Measurements from ENCODE around the gene AGO3.
"Not testable (repeated sequence)": the region's sequence is repeated elsewhere in the genome, so short reads cannot be mapped to it uniquely, and the experiment has no call there.

Gene AGO3

DNA sequence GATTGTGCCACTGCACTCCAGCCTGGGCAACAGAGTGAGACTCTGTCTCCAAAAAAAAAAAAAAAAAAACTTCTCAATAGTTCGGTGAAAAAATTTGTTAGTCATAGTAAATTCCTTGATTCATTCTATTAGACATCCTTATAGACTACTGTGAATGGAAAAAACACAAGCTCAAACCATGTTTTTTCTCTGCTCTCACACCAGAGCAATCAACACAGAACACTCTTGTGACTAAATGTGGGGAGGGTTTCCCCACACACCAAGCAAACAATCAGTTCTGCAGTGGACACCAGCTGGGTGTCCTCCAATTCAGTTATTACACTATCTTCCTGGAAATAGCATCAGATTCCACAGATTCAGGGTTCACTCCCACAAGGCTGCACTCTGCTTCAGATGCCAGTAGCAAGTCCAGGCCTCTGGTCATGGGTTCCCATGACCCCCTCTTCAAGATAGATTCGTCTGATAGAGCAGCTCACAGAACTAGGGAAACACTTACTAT is 83.9 kb downstream of the AGO3 start:
- DNase-seq: no peak

DNA sequence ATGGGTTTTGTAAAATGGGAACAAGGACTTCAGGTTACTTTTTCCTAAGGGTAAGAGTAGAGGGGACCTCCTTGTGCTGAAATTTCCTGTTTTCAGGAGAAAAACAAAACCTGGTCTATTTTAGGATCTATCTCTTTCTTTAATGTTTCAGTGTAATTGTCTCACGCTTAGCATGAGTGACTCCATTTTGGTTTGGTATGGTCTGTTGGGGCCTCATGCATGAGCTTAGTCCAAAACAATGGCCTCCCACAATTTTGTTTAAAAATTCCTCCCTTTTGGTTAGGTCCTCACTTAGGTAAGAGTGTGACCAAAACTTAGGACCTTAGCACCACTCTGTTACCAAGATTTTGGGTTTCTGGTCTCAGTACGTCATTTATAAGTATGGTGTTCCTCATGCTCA is 85.8 kb downstream of the AGO3 start:
- DNase-seq: no peak

DNA sequence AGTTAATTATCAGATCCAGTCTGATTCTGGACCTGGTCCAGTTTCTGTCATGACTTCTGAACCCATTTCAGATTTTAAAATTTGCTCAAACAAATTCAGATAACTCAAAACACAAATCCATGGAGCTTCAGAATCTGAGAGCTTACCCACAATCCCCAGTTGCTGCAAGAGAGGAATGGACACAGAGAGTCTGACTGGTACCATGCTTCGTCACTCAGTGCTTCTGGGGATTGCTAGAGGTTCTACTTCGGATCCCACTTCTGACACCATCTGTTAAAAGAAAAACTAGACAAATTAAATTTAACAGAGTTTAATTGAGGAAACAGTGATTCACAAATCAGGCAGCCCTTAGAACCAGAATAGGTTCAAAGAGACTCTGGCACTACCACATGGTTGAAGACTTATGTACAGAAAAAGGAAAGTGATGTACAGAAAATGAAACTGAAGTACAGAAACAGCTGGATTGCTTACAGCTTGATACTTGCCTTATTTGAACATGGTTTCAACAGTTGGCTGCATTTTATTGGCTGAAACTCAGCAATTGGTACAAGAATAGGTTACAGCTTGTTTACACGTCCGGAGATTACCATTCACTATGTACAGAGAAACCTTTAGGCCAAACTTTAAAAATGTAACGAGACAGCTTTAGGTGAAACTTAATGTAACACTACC is 92.3 kb downstream of the AGO3 start:
- DNase-seq: no peak

DNA sequence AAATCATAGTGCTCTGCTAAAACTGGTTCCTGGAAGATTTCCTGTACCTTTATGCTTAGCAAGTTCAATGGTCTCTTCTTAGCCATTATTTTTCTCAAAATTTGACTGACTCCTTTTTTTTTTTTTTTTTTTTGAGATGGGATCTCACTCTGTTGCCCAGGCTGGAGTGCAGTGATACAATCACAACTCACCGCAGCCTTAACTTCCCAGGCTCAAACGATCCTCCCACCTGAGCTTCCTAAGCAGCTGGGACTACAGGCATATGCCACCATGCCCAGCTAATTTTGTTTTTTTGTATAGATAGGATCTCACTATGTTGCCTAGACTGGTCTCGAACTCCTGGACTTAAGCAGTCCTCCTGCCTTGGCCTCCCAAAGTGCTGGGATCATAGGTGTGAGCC is 93.1 kb downstream of the AGO3 start:
- not testable (repeated sequence) for DNase-seq

DNA sequence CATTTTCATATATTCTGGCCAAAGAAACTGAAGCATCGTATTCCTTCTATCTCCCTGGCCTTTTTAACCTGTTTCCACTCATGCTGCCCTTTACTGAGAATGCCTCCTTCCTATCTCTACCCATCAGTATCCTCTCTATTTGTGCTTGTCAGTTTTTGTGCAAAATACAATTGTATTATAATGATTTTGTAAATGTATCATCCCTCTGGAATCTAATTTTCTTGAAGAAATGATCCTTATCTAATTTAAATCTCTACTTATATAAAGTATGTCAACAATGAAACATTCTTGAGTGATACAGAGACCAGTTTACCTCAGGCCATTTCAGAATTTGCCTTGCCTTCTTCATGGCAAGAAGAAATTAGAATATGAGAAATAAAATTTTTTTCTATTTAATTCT is 93.9 kb downstream of the AGO3 start:
- no peak for DNase-seq

DNA sequence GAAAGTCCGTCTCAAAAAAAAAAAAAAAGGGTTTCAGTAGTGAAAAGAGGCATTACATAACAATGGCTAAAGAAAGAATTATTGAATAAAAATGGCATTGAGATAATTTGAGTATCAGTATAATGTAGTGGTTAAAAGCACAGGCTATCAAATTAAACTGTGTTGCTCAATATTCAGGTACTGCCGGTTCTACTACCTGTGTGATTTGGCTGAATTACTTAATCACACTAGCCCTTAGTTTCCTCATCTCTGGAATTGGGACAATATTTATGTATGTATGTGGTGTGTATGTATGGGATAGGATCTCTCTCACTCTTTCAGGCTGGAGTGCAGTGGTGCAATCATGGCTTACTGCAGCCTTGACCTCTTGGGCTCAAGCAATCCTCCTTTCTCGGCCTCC is 96.9 kb downstream of the AGO3 start:
- no peak for DNase-seq

DNA sequence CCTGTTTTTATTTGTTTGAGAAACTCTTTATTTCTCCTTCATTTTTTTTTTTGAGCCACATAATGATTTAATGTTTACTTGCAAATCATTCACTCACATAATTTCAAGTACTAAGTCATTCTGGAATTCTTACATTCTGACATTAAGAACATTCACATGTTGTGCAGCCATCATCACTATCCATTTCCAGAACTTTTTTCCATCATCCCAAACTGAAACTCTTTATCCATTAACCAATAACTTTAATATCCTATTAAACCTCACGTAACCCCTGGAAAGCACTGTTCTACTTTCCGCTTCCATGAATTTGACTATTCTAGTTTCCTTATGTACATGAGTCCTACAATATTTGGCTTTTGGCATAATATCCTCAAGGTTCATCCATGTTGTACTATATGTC is 100.5 kb downstream of the AGO3 start:
- DNase-seq: no peak

DNA sequence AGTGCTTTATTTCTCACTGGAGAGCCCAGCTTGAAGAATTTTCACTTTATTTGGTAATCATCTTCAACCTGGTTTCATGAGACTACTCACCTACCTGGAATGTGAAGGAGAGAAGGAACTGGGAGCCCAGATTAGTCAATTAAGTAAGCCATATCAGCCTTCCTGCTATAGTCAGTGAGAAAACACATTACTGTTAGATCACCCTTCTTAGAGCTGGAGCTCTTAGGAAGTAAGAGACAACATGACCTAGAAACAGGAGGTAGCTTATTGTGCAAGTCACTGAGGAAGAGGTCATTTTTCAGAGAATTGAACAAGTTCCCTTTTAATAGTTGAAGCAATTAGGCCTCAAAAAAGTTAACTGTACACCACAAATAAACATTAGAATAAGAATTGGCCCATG is 103.8 kb downstream of the AGO3 start:
- DNase-seq: no peak

DNA sequence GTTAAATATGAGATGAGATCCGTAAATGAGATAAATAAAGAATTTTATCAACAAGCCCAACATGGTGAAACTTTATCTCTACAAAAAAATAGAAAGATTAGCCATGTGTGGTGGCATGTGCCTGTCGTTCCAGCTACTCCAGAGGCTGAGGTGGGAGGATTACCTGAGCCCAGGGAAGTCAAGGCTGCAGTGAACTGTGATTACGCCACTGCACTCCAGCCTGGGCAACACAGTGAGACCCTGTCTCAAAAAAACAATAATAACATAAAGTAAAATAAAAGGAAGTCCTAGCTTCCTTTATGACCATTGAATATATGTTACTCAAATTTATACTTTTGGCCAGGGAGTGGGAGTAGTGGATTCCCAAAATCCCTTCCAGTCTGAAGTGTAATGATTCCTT is 104.2 kb downstream of the AGO3 start:
- no peak for DNase-seq

DNA sequence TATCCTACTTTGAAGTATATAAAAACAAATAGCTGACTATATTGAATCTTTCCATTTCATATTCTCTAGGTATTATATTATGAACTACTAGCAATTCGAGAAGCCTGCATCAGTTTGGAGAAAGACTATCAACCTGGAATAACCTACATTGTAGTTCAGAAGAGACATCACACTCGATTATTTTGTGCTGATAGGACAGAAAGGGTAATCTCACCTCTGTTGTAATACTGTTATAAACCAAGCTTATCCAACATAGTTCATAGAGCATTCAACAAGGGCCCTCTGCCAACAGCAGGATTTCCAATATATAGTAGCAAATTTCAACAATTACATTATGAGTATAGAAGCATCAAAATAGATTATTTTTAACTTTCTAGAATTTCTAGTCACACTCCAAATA is 109.3 kb downstream of the AGO3 start:
- DNase-seq: no peak

DNA sequence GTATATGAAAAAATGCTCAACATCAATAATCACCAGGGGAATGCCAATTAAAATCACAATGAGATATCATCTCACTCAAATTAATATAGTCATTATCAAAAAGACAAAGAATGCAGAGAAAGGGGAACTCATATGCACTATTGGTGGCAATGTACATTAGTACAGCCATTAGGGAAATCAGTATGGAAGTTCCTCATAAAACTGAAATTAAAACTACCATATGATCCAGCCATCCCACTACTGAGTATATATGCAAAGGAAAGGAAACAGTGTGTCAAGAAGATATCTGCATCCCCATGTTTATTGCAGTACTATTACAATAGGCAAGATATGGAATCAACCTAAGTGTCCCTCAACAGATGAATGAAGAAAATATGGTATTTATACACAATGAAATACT is 120.9 kb downstream of the AGO3 start:
- no peak for DNase-seq

DNA sequence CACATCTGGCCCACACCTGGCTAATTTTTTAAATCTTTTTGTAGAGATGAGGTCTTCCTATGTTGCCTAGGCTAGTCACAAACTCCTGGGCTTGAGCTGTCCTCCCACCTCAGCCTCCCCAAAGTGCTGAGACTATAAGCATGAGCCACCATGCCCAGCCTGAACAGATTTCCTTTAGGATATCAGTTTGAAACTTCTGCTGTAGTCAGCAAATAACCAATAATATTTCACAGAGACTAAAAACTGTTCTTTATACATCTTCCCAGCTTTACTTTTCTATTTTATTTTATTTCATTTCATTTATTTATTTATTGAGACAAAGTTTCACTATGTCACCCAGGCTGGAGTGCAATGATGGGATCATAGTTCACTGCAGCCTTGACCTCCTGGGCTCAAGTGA is 123.1 kb downstream of the AGO3 start:
- no peak for DNase-seq

DNA sequence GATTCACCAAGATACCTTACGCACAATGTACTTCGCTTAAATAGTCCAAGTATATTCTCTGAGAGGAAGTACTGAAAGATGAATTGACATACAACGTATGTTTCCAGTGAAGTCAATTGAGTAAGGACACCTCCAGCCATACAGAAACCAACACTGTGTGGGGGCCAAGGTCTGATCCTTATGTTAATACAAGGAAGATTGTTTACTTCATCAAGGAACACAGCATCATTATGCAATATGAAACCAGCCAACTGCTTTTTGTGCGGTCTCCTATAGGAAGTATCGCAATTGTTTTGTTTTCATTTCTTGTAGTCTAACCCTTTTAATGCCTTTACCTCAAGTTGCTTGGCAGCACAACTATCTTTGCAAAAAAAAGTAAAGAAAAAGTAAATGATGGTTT is 124.8 kb downstream of the AGO3 start:
- no peak for DNase-seq

DNA sequence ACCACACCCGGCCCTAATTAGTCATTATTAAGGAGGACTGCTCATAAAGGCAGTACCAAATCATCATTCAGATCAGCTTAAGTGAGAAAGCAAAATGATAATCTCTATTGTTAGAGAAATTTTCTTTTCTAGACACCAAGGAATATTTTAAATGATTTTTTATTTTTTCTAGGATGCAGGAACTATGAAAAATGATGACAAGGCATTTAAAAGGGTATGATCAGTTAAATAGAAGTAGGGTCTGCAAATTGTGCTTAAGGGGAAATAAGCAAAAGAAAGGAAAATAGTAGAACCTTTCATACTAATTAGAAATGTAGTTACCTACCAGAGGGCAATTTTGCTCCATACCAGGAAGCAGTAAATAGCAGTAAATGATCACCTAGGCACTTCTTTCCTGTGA is 131.4 kb downstream of the AGO3 start:
- DNase-seq: no peak

DNA sequence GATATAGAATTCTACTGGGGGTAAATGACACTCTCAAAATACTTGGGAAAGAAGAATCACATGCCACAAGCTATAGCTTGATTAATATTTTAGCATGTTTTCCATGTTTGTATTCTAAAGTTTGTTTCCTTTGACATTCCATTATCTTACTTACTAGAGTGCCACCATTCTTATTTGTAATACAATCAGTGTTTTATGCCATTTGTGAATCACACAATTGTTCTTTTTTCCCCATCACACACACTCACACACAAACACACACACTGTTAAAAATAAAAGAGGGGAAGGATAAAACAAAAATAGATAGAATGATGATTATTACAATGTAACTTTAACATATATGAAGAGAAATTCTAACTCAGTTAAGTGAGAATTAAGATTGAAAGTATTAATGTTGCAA is 137.0 kb downstream of the AGO3 start:
- no peak for DNase-seq

DNA sequence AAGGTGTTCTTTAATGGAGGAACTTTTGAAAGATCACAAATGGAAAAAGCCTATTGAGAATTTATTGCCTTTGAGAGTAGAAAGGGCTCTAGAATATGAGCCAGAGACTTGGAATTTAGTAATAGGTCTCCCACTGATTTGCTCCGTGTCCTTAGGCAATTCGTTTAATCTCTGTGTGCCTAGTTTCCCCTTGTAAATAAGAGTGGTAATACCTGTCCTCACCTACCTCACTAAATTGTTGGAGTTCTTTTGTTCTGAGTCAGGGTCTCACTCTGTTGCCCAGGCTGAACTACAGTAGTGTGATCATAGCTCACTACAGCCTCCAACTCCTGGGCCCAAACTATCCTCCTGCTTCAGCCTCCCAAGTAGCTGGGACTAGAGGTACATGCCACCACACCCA is 138.0 kb downstream of the AGO3 start:
- DNase-seq: no peak

DNA sequence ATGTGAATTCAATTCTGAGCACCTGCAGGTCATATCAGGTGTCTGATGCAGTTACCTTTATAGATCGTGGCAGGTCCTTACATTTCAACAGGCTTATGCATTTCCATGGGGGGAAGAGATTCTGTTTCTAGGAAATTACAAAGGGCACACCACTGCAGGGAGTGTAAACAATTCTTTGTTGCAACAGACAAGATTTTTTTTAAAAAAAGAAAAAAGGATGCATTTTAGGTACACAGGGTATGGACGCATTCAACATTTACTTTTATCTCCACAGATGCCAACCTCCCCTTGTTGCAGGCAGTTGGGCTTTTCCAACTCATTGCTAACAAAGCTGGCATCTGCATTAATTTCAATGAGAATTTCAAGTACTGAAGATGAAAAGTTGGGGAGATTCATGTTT is 139.4 kb downstream of the AGO3 start:
- no peak for DNase-seq

DNA sequence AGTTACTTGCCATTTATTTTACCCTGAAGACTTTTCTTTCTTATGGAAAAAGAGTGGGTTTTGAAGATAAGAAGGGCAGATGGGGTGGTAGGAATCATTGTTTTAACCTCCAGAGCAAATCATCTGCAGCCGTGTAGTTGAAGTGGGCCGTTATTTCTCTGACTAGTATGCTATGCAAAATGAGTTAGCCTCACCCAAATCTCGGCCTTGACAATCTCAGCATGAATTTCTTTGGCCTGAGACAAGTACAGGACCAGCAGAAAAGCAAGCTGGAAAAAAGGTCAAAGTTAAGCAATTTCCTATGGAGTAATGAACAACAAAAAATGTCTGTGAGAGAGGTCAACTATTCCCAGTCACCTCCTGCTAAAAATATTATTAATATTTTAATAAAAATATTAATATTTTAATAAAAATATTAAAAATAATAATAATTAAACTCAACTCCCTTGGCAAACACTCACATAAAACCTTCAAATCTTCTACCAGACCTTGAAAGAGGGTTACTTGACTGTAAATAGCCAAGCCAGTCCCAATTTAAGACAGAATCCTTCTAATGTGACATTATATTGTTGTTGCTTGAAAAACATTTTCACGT is 146.2 kb downstream of the AGO3 start:
- no peak for DNase-seq

DNA sequence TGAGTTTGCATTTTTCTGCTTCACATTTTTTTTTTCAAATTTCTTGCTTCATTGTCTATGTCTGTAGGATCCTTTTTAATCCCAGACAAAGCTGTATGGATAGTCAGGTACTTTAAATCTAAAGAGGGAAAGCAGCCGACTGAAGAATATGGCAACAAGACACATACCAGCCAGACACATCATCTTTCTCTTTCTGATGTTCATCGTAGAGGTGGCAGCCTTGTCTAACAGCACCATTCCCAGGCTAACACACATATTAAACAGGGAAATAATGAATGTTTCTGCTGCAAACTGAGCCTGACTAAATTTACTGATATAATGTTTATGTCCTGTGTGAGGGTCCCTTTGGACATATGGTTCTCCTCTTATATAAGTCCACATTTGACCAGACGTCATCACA is 149.3 kb downstream of the AGO3 start:
- no peak for DNase-seq

DNA sequence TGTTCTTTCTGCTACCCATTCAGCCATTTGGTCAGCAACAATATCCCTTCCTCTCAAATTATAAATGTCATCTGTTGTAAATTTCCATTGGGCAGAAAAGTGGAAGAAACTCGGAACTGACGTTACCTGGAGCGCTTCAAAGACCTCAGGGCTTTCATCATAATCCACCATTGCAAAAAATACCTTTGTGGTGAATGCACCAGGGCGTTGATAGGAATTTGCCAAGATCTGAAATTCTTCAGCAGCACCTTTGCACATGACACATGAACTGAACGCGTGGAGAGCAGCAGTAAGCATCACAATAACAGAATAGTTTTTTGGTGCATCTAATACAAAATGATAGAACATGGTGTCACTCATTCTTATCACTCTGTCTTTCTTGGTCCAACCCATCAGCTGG is 149.9 kb downstream of the AGO3 start:
- DNase-seq: no peak

DNA sequence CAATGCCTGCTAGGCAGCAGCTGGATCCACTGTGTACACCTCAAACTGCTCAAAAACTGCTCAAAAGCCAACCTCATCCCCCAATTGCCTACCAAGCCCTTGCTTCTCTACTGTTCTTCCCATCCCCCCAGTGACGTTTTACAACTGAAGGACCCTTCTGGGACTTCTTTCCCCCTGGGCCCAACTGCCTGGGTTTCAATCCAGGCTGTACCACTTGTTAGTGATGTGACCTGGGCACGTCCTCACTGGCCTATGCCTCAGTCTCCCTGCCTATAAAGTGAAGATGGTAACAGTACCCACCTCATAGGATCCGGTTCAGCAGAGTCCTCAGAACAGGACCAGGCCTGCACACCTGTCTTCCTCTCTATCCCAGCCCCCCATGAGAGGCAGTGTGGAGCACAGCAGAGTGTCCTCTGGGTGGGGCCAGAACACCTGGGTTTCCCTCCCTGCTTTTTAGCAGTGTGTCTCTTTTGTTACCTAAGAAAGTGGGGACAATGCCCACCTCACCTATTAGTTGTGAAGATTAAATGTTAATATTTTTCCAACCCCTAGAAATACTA is 151.1 kb downstream of the AGO3 start:
- DNase-seq: no peak

DNA sequence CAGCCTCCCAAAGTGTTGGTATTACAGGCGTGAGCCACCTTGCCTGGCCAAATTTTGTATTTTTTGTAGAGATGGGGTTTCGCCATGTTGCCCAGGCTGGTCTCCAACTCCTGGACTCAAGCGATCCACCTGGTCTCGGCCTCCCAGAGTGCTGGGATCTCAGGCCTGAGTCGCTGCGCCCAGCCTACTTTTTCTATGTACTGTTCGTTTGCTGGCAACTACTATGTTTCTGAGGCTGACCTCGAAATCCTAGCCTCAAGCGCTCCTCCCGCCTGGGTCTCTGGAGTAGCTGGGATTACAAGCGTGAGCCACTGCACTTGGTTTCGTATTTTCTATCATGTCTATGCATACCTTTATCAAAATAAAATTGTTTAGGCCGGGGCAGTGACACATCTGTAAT is 152.3 kb downstream of the AGO3 start:
- no peak for DNase-seq

DNA sequence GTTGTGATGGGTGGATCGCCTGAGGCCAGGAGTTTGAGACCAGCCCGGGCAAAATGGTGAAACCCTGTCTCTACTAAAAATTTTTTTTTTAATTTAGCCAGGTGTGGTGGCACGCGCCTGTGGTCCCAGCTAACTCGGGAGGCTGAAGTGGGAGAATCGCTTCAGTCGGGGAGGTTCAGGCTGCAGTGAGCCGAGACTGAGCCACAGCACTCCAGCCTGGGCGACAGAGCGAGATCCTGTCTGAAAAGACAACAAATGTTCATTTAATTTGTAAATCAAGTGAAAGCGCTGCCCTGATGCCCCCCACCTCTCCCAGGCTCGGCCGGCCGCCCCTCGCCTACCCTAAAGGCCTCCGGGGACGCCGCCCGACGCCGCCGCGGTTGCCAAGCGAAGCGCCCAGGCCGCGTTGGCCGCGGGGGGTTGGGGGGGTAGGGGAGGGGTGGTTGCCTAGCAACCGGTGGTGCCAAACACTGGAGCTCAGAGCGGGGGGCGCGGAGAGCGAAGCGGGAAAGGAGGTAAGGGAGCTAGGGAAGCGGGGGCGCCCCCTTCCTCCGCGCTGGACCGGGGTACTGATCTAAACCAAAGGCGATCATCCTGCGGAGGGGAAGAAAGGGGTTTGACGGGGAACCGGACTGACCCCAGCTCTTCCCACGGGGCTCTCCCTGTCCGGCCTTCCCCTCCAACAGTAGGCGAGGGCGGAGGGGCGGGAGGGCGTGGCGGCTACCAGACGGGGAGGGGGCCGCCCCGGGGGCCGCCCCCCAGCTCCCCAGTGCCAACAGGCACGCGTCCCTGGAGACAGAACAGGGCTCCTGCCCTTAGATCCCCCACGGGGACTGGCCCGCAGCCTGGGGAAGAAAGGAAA is 153.0 kb downstream of the AGO3 start, which contains the start of gene TEKT2:
Gene TEKT2, plus strand, starts transcription at position 460 of the 862 bp plus-strand sequence. CDS start 828 bp downstream, outside the sequence.
- DNase-seq: no peak
